Body of pancreas (tissue), 4 donors: ENCODE results near the gene C3orf38. TPM values are rescaled to one million over a fixed set of nuclear protein-coding genes. Genes with fewer than 3 reads are reported as not detected.

Experiments
- ATAC-seq: fragments of 150-250 bp; one replicate; pipeline ENCODE4 v1.9.1; 2016
- DNase-seq, 4 donors: peaks; one replicate each; pipeline ENCODE4 v3.0.0-alpha.2; 2019
- H3K27ac ChIP-seq, 4 donors: fragments of 200-600 bp; sonication (generic); 1 replicate in 3 of 4; 2 replicates in 1 of 4; pipeline versions ENCODE4 v1.5.1 to v1.6.1; 2016 to 2019; ENCODE audit warnings: mild to moderate bottlenecking in 1 of 4, mixed read lengths in 1 of 4, moderate library complexity in 1 of 4
- H3K27me3 ChIP-seq, 2 donors: fragments of 200-600 bp; sonication (generic); one replicate each; pipeline ENCODE4 v1.6.0; 2016; ENCODE audit warnings: mild to moderate bottlenecking in 1 of 2
- H3K36me3 ChIP-seq, 2 donors: fragments of 200-600 bp; sonication (generic); replicated peaks in 1 of 2; 2 replicates each; pipeline ENCODE4 v1.5.1; 2016; ENCODE audit warnings: low read depth in 2 of 2; ENCODE audit not compliant: insufficient read depth in 1 of 2
- H3K4me1 ChIP-seq: fragments of 200-600 bp; sonication (generic); one replicate; pipeline ENCODE4 v1.6.0; 2016
- H3K4me3 ChIP-seq, 2 donors: fragments of 200-600 bp; sonication (generic); 1 replicate in 1 of 2; 2 replicates in 1 of 2; pipeline ENCODE4 v1.5.1; 2016 to 2019
- H3K9me3 ChIP-seq, 3 donors: fragments of 200-600 bp; sonication (generic); 1 replicate in 2 of 3; 2 replicates in 1 of 3; pipeline ENCODE4 v1.5.1; 2016
- POLR2A ChIP-seq, 3 donors: fragments of 450-650 bp; IDR thresholded peaks; one replicate each; pipeline ENCODE4 v1.6.1; 2016; ENCODE audit warnings: antibody characterized with exemption in 3 of 3, mild to moderate bottlenecking in 2 of 3
- WGBS, 2 donors: methylation state at CpG; one replicate each; pipeline ENCODE4 v1.1.5; 2017; 5-methylcytosine and 5-hydroxymethylcytosine counted together
- intact Hi-C: fragments of 100-400 bp; cut with DNase I; formaldehyde crosslinking; loops from one replicate; pipeline ENCODE4 v1.15.1; 2023
- total RNA-seq, 2 donors: library from RNA; depleted of rRNA; stranded (reverse); fragments of >200 nt; gene quantifications; one replicate each; pipeline ENCODE4 v1.1.0, GENCODE V29; 2016
- TF ChIP-seq, protein P1 (sequence below), 7 experiments: fragments of 450-650 bp in 4 of 7; fragments of 200-600 bp in 3 of 7; sonication (generic) in 3 of 7; IDR thresholded peaks; one replicate each; pipeline ENCODE4 v1.5.1; 2016 to 2019; ENCODE audit warnings: antibody characterized with exemption in 7 of 7

Gene C3orf38
- total RNA-seq, 2 donors from 2014 or later = 9.6 to 10.6 TPM

DNA sequence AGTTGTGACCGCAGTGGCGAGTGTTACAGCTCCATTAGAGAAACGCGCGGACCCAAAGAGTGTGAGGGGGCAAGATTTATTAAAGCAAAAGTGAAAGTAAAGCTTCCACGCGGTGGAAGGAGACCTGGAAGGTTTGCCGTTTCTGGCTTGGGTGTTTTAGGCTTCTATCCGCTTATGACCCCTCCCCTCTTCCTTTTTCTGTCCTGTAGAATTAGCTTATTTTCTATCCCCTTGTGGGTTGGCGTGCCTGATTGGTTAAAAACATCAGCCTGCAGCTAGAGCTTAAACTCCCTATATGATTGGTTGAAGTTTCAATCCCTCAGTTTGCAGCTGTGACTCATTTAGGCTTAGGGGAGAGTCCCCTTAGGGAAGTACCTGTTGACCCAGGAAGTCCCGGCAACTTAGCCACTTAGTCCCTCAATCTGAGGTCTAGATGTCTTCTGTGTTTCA is 39.6 kb downstream of the C3orf38 start:
- ATAC-seq = no peak
- Histone ChIP-seq H3K4me1 (no peaks in the 10 kb centered on the region), H3K9me3 (no peaks in the 10 kb centered on the region), H3K27ac (no peak overlapping the region), H3K27me3 (no peaks in the 10 kb centered on the region), H3K36me3 (no peaks in the 10 kb centered on the region), H3K4me3 (no peak overlapping the region)
- 88% methylated on average over 11 of the region's 11 CpGs for WGBS, 2 donors
- TF ChIP-seq, protein P1, sequence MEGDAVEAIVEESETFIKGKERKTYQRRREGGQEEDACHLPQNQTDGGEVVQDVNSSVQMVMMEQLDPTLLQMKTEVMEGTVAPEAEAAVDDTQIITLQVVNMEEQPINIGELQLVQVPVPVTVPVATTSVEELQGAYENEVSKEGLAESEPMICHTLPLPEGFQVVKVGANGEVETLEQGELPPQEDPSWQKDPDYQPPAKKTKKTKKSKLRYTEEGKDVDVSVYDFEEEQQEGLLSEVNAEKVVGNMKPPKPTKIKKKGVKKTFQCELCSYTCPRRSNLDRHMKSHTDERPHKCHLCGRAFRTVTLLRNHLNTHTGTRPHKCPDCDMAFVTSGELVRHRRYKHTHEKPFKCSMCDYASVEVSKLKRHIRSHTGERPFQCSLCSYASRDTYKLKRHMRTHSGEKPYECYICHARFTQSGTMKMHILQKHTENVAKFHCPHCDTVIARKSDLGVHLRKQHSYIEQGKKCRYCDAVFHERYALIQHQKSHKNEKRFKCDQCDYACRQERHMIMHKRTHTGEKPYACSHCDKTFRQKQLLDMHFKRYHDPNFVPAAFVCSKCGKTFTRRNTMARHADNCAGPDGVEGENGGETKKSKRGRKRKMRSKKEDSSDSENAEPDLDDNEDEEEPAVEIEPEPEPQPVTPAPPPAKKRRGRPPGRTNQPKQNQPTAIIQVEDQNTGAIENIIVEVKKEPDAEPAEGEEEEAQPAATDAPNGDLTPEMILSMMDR (IDR thresholded peaks at IDR 0.05) = no peak
- no peak for TF ChIP-seq POLR2A (IDR thresholded peaks at IDR 0.05)
- DNase-seq = no peak
- intact Hi-C loops = no loop called here

DNA sequence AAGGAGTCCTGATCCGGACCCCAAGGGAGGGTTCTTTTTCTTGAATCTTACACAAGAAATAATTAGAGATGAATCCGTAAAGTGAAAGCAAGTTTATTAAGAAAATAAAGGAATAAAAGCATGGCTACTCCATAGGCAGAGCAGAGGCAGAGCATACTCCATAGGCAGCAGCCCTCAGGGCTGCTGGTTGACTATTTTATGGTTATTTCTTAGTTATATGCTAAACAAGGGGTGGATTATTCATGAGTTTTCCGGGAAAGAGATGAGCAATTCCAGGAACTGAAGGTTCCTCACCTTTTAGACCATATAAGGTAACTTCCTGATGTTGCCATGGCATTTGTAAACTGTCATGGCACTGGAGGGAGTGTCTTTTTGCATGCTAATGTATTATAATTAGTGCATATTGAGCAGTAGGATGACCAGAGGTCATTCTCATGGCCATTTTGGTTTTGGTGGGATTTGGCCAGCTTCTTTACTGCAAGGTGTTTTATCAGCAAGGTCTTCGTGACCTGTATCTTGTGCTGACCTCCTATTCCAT is 42.2 kb downstream of the C3orf38 start:
- no peak overlapping the region for H3K4me3 ChIP-seq
- DNase-seq (no peak), ATAC-seq (no peak)
- TF ChIP-seq, protein P1 (IDR thresholded peaks at IDR 0.05) = no peak
- TF ChIP-seq POLR2A (IDR thresholded peaks at IDR 0.05) = no peak
- WGBS, 2 donors = 62 to 70% methylated on average over 4 of the region's 4 CpGs
- intact Hi-C loops = no loop called here
- H3K27me3 ChIP-seq = no peaks in the 10 kb centered on the region
- no peak overlapping the region for H3K27ac ChIP-seq
- H3K4me1 ChIP-seq = no peaks in the 10 kb centered on the region
- no peaks in the 10 kb centered on the region for H3K9me3 ChIP-seq
- no peaks in the 10 kb centered on the region for H3K36me3 ChIP-seq

DNA sequence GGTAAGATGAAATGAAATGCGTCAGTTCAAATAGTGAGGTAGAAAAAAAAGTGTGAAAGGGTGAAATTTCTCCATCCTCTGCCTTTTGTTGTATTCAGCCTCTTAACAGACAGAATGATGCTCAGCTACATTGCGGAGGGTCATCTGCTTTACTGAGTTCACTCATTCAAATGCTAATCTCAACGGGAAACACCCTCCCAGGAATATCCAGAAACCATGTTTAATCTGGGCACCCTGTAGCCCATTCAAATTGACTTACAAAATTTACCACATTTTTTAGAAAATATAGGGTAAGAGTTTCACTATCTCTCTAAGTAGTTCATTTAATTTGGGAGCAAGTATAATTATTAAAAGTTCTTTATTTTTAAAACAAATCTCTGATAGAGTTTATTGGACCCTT is 42.9 kb downstream of the C3orf38 start:
- Histone ChIP-seq H3K9me3 (no peaks in the 10 kb centered on the region), H3K4me1 (no peaks in the 10 kb centered on the region), H3K27me3 (no peaks in the 10 kb centered on the region), H3K36me3 (no peaks in the 10 kb centered on the region), H3K4me3 (no peak overlapping the region), H3K27ac (no peak overlapping the region)
- no peak for ATAC-seq
- DNase-seq = no peak
- TF ChIP-seq, protein P1 (IDR thresholded peaks at IDR 0.05) = no peak
- no peak for TF ChIP-seq POLR2A (IDR thresholded peaks at IDR 0.05)
- intact Hi-C loops = no loop called here
- WGBS, 2 donors = 39 to 63% methylated on average over 3 of the region's 3 CpGs

DNA sequence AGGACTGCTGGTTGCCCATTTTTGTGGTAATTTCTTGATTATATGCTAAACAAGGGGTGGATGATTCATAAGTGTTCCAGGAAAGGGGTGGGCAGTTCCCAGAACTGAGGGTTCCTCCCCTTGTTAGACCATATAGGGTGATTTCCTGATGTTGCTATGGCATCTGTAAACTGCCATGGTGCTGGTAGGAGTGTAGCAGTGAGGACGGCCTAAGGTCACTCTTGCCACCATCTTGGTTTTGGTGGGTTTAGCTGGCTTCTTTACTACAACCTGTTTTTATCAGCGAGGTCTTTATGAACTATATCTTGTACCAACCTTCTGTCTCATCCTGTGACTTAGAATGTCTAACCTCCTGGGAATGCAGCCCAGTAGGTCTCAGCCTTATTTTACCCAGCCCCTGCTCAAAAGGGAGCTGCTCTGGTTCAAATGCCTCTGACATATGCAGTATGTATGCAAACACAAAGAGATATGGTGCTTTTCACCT is 46.2 kb downstream of the C3orf38 start:
- Histone ChIP-seq H3K27me3 (no peaks in the 10 kb centered on the region), H3K4me3 (no peak overlapping the region), H3K36me3 (no peaks in the 10 kb centered on the region), H3K4me1 (no peaks in the 10 kb centered on the region), H3K27ac (no peak overlapping the region), H3K9me3 (no peaks in the 10 kb centered on the region)
- DNase-seq (no peak), ATAC-seq (no peak)
- intact Hi-C loops = no loop called here
- WGBS, 2 donors = 59 to 91% methylated on average over 2 of the region's 2 CpGs
- TF ChIP-seq, protein P1 (IDR thresholded peaks at IDR 0.05) = no peak
- TF ChIP-seq POLR2A (IDR thresholded peaks at IDR 0.05) = no peak

GRCh38 chr3:88198121-88198520 is 48.4 kb downstream of the C3orf38 start:
- ATAC-seq = no peak
- intact Hi-C loops = no loop called here
- Histone ChIP-seq H3K27ac (no peak overlapping the region), H3K27me3 (no peaks in the 10 kb centered on the region), H3K4me3 (no peak overlapping the region), H3K9me3 (no peaks in the 10 kb centered on the region), H3K4me1 (no peaks in the 10 kb centered on the region), H3K36me3 (no peaks in the 10 kb centered on the region)
- TF ChIP-seq POLR2A (IDR thresholded peaks at IDR 0.05) = no peak
- TF ChIP-seq, protein P1 (IDR thresholded peaks at IDR 0.05) = no peak
- DNase-seq = no peak
- 13 to 32% methylated on average over 1 of the region's 1 CpG for WGBS, 2 donors
